Uterus (tissue), 2 donors: Measurements from ENCODE around the gene PLEKHD1.

ENCODE experiments used
- POLR2A ChIP-seq, 2 donors: fragments of 450-650 bp; IDR thresholded peaks; one replicate each; pipeline ENCODE4 v1.6.1; 2016; ENCODE audit warnings: antibody characterized with exemption in 2 of 2, mild to moderate bottlenecking in 1 of 2, moderate library complexity in 1 of 2
- TF ChIP-seq, protein P1 (sequence below), 4 experiments: fragments of 200-600 bp in 2 of 4; fragments of 450-650 bp in 2 of 4; sonication (generic) in 2 of 4; IDR thresholded peaks; one replicate each; pipeline ENCODE4 v1.5.1; 2016 to 2019; ENCODE audit warnings: antibody characterized with exemption in 4 of 4, mild to moderate bottlenecking in 2 of 4, moderate library complexity in 1 of 4

DNA sequence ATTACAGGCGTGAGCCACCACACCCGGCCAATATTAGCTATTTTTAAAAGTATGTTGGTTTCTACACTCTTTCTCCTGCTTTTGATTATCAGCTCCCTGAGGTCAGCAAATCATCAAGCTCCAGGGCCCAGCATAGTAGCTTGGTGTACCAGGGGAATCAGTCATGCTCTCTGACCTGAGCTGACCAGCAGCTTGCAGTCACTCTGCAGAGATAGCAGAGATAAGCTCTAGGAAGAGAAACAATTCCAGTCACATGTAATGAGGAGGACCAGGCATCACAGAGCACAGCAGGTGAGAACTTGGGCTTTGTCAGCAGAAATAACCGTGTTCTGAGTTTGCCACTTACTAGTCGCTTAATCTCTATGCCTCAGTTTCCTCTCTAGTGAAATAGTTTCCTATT lies 8.5 kb downstream of the PLEKHD1 start:
- TF ChIP-seq POLR2A (IDR thresholded peaks at IDR 0.05), result no peak
- TF ChIP-seq, protein P1, sequence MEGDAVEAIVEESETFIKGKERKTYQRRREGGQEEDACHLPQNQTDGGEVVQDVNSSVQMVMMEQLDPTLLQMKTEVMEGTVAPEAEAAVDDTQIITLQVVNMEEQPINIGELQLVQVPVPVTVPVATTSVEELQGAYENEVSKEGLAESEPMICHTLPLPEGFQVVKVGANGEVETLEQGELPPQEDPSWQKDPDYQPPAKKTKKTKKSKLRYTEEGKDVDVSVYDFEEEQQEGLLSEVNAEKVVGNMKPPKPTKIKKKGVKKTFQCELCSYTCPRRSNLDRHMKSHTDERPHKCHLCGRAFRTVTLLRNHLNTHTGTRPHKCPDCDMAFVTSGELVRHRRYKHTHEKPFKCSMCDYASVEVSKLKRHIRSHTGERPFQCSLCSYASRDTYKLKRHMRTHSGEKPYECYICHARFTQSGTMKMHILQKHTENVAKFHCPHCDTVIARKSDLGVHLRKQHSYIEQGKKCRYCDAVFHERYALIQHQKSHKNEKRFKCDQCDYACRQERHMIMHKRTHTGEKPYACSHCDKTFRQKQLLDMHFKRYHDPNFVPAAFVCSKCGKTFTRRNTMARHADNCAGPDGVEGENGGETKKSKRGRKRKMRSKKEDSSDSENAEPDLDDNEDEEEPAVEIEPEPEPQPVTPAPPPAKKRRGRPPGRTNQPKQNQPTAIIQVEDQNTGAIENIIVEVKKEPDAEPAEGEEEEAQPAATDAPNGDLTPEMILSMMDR (IDR thresholded peaks at IDR 0.05), result no peak
